Activated CD8-positive, alpha-beta T cell treated with anti-CD3 and anti-CD28 coated beads, Interleukin-2, amount 10 ng/mL, durations not matched to agents 7 days and 5 days (primary cell): ENCODE measurements around the gene BTF3L4. TPM values are rescaled to one million over a fixed set of nuclear protein-coding genes. Genes with fewer than 3 reads are reported as not detected.
A peak's percentile ranks its signal among the peaks of the same experiment; 100 is the strongest.

Source experiments
- ATAC-seq: fragments of 150-1000 bp; cut with Tn5 transposase; one replicate; pipeline ENCODE4 v1.10.0; 2021; ENCODE audit warnings: moderate library complexity
- CTCF ChIA-PET: fragments of 350-600 bp; sonication (Branson Sonifier 250); formaldehyde crosslinking; loops from one replicate; lab custom pipeline; 2021; ENCODE audit warnings: antibody characterized with exemption; lab: Charles Lee
- POLR2A ChIA-PET: fragments of 350-600 bp; sonication (Branson Sonifier 250); formaldehyde crosslinking; loops from one replicate; lab custom pipeline; 2021; ENCODE audit warnings: antibody characterized with exemption; lab: Charles Lee
- DNase-seq: peaks from one replicate; pipeline ENCODE4 v3.0.0-alpha.2; 2020
- H3K27ac Mint-ChIP-seq: one replicate; pipeline ENCODE4 v1.8.0; 2021; ENCODE audit warnings: mild to moderate bottlenecking, mixed read lengths
- H3K27me3 Mint-ChIP-seq: one replicate; pipeline ENCODE4 v1.8.0; 2021; ENCODE audit warnings: low read depth, mixed read lengths
- H3K36me3 Mint-ChIP-seq: one replicate; pipeline ENCODE4 v1.8.0; 2021; ENCODE audit warnings: low read depth, mixed read lengths
- H3K4me1 Mint-ChIP-seq: one replicate; pipeline ENCODE4 v1.8.0; 2021; ENCODE audit warnings: low read depth, mixed read lengths
- H3K4me3 Mint-ChIP-seq: one replicate; pipeline ENCODE4 v1.8.0; 2021; ENCODE audit warnings: mild to moderate bottlenecking, mixed read lengths
- H3K9me3 Mint-ChIP-seq: one replicate; pipeline ENCODE4 v1.8.0; 2022; ENCODE audit warnings: mixed read lengths; ENCODE audit not compliant: insufficient read depth
- total RNA-seq, 2 experiments: library from RNA; stranded (reverse); gene quantifications; one replicate each; pipeline ENCODE4 v1.2.3, GENCODE V29; 2021

The BTF3L4 gene
- total RNA-seq, 2 experiments from 2014 or later = 34.5 to 37.1 TPM

GRCh38 chr1:52096216-52096615 is 40.1 kb downstream of the BTF3L4 start:
- POLR2A ChIA-PET = no interaction called here
- H3K36me3 Mint-ChIP-seq = peaks cover 6% of the 10 kb centered on the region

GRCh38 chr1:52098139-52098871 is 42.2 kb downstream of the BTF3L4 start:
- DNase-seq = no peak
- no peak for ATAC-seq
- H3K27me3 Mint-ChIP-seq = peaks cover 9% of the 10 kb centered on the region
- ChIA-PET POLR2A (no interaction called here), CTCF (no interaction called here)
- no peaks in the 10 kb centered on the region for H3K36me3 Mint-ChIP-seq
- H3K27ac Mint-ChIP-seq = no peak overlapping the region
- no peaks in the 10 kb centered on the region for H3K9me3 Mint-ChIP-seq
- peaks cover 11% of the 10 kb centered on the region for H3K4me1 Mint-ChIP-seq
- H3K4me3 Mint-ChIP-seq = no peak overlapping the region

More at GRCh38 chr1:52096216-52096615, 40.1 kb downstream of the BTF3L4 start:
- H3K4me3 Mint-ChIP-seq = no peak overlapping the region
- H3K4me1 Mint-ChIP-seq = no peaks in the 10 kb centered on the region
- CTCF ChIA-PET = no interaction called here
- no peak overlapping the region for H3K27ac Mint-ChIP-seq
- no peaks in the 10 kb centered on the region for H3K9me3 Mint-ChIP-seq
- DNase-seq = no peak
- no peak for ATAC-seq
- H3K27me3 Mint-ChIP-seq = peaks cover 8% of the 10 kb centered on the region

DNA sequence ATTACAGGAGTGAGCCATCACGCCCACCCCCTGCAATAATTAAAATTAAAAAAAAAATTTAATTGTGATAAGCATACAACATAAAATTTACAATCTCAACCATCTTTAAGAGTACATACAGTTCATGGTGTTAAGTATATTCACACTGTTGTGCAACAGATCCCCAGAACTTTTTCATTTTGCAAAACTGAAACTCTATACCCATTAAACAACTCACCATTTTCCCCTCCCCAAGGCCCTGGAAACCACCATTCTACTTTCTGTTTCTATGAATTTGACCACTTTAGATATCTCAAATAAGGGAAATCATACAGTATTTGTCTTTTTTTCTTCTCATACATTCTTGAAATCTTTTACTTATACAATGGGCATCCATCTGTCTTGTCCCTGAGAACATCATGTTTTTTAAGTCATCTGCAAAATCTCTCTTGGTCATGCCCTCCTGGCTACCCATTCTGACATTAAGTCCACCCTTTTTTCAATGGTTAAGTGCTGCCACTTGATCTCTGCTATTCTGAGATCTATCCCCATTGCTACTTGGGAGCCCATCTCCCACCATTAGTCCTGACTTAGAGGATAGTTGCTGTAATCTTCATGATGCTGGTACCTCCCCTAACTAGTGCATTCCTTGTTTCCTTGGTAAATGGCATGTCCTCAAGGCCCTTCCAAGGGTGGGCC is 46.4 kb downstream of the BTF3L4 start:
- Mint-ChIP-seq H3K36me3 (no peaks in the 10 kb centered on the region), H3K27me3 (peaks cover 5% of the 10 kb centered on the region), H3K27ac (peak overlapping the region; percentile 34), H3K4me3 (no peak overlapping the region), H3K4me1 (peaks cover 11% of the 10 kb centered on the region), H3K9me3 (no peaks in the 10 kb centered on the region)
- peak; percentile 49 for ATAC-seq
- no peak for DNase-seq
- ChIA-PET CTCF (no interaction called here), POLR2A (no interaction called here)

DNA sequence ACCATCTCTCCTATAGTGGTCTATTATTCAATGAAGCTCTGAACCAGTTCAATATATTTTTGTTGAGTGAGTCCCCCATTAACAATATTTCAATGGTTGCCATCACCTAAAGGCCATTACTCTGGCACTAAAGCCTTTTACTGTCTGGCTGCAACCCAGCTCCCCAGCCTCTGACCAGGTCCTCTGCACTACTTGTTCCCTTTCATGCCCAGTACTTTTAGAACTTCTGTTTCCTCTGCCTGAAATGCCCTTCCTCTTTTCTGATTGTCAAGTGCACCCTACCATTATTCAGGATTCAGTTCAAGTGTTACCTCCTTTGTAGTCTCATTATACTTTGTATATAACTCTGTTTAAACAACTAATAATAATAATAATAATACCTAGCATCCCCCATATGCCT is 55.4 kb downstream of the BTF3L4 start:
- Mint-ChIP-seq H3K27ac (no peak overlapping the region), H3K27me3 (peaks cover 2% of the 10 kb centered on the region), H3K4me3 (no peak overlapping the region), H3K36me3 (no peaks in the 10 kb centered on the region), H3K9me3 (no peaks in the 10 kb centered on the region), H3K4me1 (no peaks in the 10 kb centered on the region)
- no peak for DNase-seq
- POLR2A ChIA-PET = no interaction called here
- CTCF ChIA-PET = no interaction called here
- ATAC-seq = no peak

GRCh38 chr1:52112489-52112888 is 56.4 kb downstream of the BTF3L4 start:
- POLR2A ChIA-PET = interaction anchor here (0.6 kb wide), 2 partner anchors 707 to 1613 kb away, joined by 3 to 5 read pairs; no protein-coding TSS in a partner anchor
- Mint-ChIP-seq H3K4me3 (no peak overlapping the region), H3K4me1 (peaks cover under 1% of the 10 kb centered on the region), H3K27me3 (peaks cover 2% of the 10 kb centered on the region), H3K36me3 (no peaks in the 10 kb centered on the region), H3K27ac (no peak overlapping the region), H3K9me3 (no peaks in the 10 kb centered on the region)
- no peak for DNase-seq
- CTCF ChIA-PET = no interaction called here
- no peak for ATAC-seq

GRCh38 chr1:52119301-52120079 is 63.4 kb downstream of the BTF3L4 start:
- CTCF ChIA-PET = interaction anchor here (1.0 to 1.1 kb wide), 3 partner anchors 23 to 177 kb away, joined by 3 read pairs; partner anchors contain the start of gene ZFYVE9
- POLR2A ChIA-PET = no interaction called here
- Mint-ChIP-seq H3K4me1 (peaks cover 3% of the 10 kb centered on the region), H3K4me3 (no peak overlapping the region), H3K27ac (no peak overlapping the region), H3K9me3 (no peaks in the 10 kb centered on the region), H3K27me3 (peaks cover 9% of the 10 kb centered on the region), H3K36me3 (no peaks in the 10 kb centered on the region)
- ATAC-seq (no peak), DNase-seq (no peak)

GRCh38 chr1:52122384-52122783 is 66.3 kb downstream of the BTF3L4 start:
- ChIA-PET POLR2A (no interaction called here), CTCF (no interaction called here)
- Mint-ChIP-seq H3K4me1 (peaks cover 3% of the 10 kb centered on the region), H3K27ac (no peak overlapping the region), H3K9me3 (no peaks in the 10 kb centered on the region), H3K36me3 (no peaks in the 10 kb centered on the region), H3K4me3 (no peak overlapping the region), H3K27me3 (peaks cover 22% of the 10 kb centered on the region)
- DNase-seq (no peak), ATAC-seq (no peak)

DNA sequence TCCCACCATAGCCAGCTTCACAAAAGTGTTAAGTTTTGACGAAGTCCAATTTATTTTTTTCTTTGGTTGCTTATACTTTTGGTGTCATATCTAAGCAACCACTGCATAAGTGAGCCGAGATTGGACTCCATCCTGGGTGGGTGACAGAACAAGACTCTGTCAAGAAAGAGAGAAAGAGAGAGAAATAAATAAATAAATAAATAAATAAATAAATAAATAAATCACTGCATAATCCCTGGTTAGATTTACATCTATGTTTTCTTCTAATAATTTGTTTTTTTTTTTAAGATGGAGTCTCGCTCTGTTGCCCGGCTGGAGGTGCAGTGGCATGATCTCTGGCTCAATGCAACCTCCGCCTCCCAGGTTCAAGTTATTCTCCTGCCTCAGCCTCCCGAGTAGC is 67.5 kb downstream of the BTF3L4 start:
- ChIA-PET POLR2A (no interaction called here), CTCF (no interaction called here)
- H3K27me3 Mint-ChIP-seq = peaks cover 31% of the 10 kb centered on the region
- H3K27ac Mint-ChIP-seq = no peak overlapping the region
- H3K4me1 Mint-ChIP-seq = no peaks in the 10 kb centered on the region
- no peak overlapping the region for H3K4me3 Mint-ChIP-seq
- ATAC-seq (no peak), DNase-seq (no peak)
- H3K9me3 Mint-ChIP-seq = no peaks in the 10 kb centered on the region
- H3K36me3 Mint-ChIP-seq = no peaks in the 10 kb centered on the region

DNA sequence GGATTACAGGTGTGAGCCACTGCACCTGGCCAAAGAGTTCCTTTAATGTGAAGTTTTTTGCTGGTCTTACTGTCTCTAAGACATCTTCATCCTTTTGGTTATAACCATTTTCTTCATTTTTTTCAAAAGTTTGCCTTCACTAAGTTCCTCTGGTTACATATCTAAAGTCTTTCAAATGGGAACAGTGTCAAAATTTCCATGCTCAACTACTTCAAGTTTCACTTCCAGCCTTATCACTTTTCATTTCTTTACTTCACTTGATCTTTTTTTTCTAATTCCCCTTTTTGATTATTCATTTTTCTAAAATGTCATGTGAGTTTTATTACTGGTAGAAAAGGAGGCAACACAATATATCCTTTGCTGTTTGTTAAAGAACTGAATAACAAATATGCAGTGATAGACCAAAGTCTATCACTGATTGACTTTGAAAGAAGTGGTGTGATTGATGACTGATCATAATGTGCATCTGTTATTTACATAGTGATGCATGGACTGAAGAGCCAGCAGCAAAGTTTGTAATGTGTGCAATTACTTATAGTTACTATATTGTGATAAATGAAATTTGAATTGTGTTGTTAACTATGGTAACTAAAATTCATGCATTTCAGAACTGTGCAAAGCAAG is 69.8 kb downstream of the BTF3L4 start:
- H3K4me3 Mint-ChIP-seq = no peak overlapping the region
- POLR2A ChIA-PET = no interaction called here
- H3K4me1 Mint-ChIP-seq = no peaks in the 10 kb centered on the region
- no peak for DNase-seq
- no peaks in the 10 kb centered on the region for H3K9me3 Mint-ChIP-seq
- H3K36me3 Mint-ChIP-seq = no peaks in the 10 kb centered on the region
- no peak overlapping the region for H3K27ac Mint-ChIP-seq
- no peak for ATAC-seq
- CTCF ChIA-PET = interaction anchor here (1.1 to 1.4 kb wide), 2 partner anchors 21 to 205 kb away, joined by 4 to 5 read pairs; no protein-coding TSS in a partner anchor
- peaks cover 36% of the 10 kb centered on the region for H3K27me3 Mint-ChIP-seq

DNA sequence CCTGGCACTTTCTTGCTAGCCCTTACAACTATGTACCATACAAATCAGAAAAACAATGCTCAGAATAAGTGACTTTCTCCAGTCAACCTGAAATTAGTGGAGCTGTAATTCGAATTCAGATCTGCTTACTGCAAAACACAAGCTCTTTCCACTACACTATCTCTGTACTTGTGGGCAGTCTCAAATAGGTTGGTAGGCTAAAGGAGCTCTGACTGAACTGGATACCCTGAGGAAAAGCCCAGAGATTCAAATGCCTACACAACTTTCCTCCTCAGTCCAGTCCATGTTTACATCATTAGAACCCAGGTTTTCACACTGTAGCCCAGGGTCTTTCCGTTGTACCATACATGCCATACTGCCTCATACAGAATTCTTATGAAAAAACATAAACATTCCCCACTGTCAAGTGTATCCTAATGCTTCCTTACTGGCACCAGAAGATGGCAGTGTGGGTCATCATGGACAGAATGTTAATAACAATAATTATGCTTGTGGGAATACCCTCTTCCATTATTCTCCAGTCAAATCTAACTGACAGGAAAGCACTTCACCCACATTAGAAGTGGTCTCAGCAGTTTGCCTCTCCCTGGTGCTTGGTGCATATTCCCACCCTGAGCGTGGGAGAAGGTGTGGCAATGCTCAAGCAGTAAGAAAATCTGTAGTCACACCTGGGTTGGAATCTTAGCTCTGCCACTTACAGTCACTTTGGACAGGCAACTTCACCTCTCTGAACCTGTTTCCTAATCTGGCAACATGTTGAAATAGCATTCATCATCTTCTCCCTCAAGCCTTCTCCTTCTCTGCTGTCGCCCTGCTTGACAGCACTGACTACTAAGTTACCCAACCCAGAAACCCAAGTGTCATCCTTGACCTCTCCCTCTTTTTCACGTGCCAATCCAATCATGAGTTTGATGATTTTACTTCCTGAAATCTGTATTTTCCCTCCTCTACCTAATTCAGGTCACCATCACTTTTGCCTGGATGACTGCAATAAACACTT is 71.4 kb downstream of the BTF3L4 start:
- peak; percentile 58 for ATAC-seq
- ChIA-PET CTCF (interaction anchor here (0.8 to 1.4 kb wide), 4 partner anchors 22 to 203 kb away, joined by 3 to 6 read pairs (median 4); no protein-coding TSS in a partner anchor), POLR2A (no interaction called here)
- Mint-ChIP-seq H3K9me3 (no peaks in the 10 kb centered on the region), H3K27ac (no peak overlapping the region), H3K36me3 (no peaks in the 10 kb centered on the region), H3K27me3 (peaks cover 42% of the 10 kb centered on the region), H3K4me1 (no peaks in the 10 kb centered on the region), H3K4me3 (no peak overlapping the region)
- peak; percentile 24 for DNase-seq
